K562 treated with DMSO at 1 percent for 4 hours (cell line): ENCODE measurements around the gene PHC1. TPM values are rescaled to one million over a fixed set of nuclear protein-coding genes. Genes with fewer than 3 reads are reported as not detected.

ENCODE experiments used
- total RNA-seq: library from RNA; unstranded; fragments of 300-600 nt; gene quantifications from 2 replicates; pipeline ENCODE4 v1.2.3, GENCODE V29; 2022; ENCODE audit not compliant: insufficient read depth

The PHC1 gene
- 9.1 and 12.4 TPM in 2 replicates for total RNA-seq

DNA sequence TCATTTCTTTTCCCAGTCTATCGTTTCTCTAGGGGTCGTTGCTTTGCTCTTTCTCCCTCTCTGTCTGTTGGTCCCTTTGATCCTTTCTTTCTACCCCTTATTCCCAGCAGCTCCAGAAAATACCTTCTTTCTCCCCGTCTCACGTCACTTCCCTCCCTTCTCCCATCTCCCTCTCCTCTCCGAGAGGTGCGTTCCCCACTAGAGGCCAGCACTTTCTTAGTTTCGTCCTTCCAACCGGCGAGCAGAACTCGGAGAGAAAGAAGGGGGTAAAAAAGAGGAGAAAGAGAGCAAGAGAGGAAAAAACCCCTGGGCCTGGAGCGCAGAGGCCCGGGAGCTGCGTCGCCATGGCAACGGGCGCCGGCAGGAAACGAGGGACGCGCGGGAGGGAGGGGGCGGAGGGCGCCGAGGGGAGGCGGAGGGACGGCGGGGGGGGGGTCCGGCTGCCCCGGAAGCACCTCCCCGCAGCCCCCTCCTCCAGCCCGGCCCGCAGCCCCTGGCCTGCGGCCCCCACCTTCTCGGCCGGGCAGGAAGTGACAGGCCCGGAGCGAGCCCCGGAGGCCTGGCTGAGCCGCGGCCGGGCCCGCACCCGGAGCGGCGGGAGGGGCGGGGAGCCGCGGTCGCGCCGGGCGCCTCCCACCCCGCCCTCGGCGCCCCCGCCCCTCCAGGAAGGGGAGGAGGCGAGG lies at the start of gene PHC1:
Gene PHC1 (plus strand): TSS at position 477 of the 683 bp plus-strand sequence. CDS start 3,169 bp downstream, outside the sequence.

DNA sequence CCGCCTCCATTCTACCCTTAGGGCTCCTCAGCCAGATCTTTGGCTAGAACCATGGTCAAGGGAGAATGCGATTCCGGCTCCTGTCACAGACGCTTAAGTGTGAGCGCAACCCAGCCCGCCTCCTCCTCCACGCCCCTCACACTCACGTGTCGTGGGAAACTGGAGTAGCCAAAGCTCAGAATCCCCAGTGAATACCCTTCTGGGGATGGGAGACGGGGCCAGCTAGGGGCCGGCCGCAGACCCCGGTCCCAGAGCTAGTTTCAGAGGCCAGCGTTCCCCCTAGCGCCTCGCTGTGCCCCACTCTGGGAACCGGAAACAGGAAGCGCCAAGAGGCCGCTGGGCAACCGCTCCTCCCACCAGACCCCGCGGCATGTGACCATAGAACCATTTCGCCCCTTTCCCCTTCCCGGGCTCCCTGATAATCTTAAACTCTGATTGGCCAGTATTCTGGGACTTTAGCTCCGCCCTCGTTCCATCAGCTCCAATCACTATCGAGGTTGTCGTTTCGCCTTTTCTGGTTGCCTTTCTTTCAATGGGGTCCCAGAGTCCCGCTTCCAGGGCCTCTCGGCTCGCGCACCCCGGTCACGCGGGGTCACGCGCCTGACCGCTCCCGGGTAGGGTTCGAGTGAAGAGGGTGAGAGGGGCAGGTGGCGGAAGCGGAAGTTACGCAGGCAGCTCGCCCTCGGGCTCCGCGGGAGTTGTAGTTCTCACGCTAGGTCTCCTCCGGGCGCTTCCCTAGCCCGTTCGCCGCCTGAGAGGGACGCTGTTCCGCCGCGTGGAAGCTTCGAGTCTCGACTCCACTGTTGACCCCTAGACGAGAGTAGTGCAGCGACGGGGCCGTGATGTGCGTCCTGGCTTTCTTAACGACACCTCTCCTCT lies 35.3 kb downstream of the PHC1 start, which contains the start of gene M6PR:
Gene M6PR (minus strand): TSS at position 304 of the 879 bp plus-strand sequence. CDS start 3,241 bp downstream, outside the sequence.

DNA sequence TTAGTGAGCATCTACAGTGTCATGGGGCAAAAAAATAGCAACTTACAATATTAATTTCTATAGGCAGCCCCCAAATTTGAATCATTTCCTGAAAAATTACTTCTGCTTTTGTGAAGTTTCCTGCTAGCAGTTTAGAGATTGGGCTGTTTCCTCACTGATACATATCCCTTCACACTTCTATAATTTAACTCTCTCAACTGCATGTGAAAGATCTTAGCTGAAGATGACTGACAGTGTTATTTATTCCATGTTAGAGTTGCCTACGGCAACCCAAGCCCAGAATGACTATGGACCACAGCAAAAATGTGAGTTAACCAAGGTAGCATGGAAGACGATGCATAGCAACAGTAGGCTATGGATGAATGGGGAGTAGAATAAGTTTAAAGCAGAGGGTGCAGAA lies 75.1 kb downstream of the PHC1 start, which contains the start of gene KLRG1:
Gene KLRG1 (plus strand): TSS at position 134 of the 400 bp plus-strand sequence. CDS start 90 bp downstream, at position 224.

Other genes with a start within 250 kb of the PHC1 start
- 5.6 and 6.2 TPM in 2 replicates for gene RIMKLB, start 216.5 kb upstream of the PHC1 start, total RNA-seq
- gene A2ML1, start 91.9 kb upstream of the PHC1 start, total RNA-seq, result not detected in 2 replicates
- gene M6PR, start 35.1 kb downstream of the PHC1 start, total RNA-seq, result 64.4 and 80.9 TPM in 2 replicates
- gene KLRG1, start 75.0 kb downstream of the PHC1 start, total RNA-seq, result not detected in 2 replicates
- gene A2M, start 201.4 kb downstream of the PHC1 start, total RNA-seq, result not detected in 2 replicates